HG03575 (cell line): ENCODE data around the gene CTTNBP2.
A peak's percentile ranks its signal among the peaks of the same experiment; 100 is the strongest.

Experiments
- ATAC-seq: cut with Tn5 transposase; IDR thresholded peaks from one replicate; pipeline ENCODE4 v1.9.1; 2021; ENCODE audit not compliant: unreplicated experiment, insufficient number of reproducible peaks, low FRiP score; ENCODE audit errors: extremely low read depth

The CTTNBP2 gene

GRCh38 chr7:117796889-117797288, 76.4 kb downstream of the CTTNBP2 start:
- no peak for ATAC-seq

DNA sequence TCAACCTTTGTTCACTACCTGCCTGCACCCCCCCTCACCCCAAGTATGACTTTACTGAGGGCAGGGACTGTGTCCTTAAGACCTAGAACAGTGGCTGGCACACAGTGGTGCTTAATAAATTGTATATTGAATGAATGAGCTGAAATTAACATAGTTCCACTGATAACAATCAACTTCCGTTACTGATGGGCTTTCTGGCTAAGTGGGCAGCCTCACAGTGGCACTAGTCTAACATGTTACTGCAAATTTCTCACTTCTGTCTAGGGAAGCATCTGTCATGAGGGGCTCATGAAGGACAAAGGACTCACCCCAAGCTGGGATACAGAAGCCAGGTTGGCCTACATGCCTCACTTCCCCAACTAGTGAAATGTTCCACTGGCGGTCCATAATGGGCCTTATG, 79.3 kb downstream of the CTTNBP2 start:
- ATAC-seq, result no peak

- no peak for ATAC-seq
Observed at GRCh38 chr7:117793521-117793920, 79.7 kb downstream of the CTTNBP2 start.

DNA sequence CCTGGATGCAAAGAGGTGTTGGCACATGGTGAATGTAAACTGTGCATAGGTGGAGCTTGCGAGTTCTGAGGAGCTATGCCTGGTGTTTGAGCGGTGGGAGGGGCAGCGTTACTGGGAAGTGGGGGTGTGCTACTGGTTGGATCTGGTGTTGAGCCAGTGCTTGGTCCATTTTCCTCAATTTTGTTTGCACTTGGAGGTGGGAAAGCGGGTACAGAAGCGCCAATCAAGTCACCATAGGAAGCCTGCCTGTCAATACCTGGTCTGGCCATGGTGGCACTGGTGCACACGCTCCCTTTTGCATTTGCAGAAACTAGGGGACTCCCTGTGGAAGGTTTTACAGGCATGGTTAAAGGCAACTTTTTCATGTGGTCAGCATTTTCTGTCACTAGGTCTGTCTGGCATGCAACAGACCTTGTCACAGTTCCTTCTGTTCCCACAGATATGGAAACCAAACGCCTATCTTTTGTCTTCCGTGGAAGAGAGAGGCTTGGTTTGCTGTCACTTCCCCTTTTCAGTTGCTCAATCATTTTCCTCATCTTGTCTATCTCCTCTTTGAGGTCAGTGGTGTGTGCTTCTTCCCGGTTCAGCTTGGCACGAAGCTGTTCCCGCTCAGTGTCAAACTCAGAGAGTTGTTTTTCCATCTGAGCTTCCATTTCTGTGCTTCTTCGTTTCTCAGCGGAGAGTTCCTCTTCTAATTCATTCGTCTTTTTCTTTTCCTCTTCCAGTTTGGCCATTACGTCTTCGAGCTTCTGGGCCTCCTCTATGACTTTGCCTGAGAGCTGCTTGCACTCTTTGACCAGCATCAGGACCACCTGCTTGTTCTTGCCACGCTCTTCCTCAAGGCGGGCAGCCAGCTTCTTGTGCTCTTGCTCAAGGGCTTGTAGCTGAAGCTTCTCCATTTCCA, 81.1 kb downstream of the CTTNBP2 start:
- peak; percentile 64 for ATAC-seq

GRCh38 chr7:117790731-117791130, 82.5 kb downstream of the CTTNBP2 start:
- ATAC-seq, result no peak

GRCh38 chr7:117790251-117790650, 83.0 kb downstream of the CTTNBP2 start:
- ATAC-seq, result no peak

- ATAC-seq, result no peak
Observed at GRCh38 chr7:117785431-117785830, 87.8 kb downstream of the CTTNBP2 start.

- no peak for ATAC-seq
Observed at GRCh38 chr7:117784315-117784714, 88.9 kb downstream of the CTTNBP2 start.

GRCh38 chr7:117782761-117783160, 90.5 kb downstream of the CTTNBP2 start:
- ATAC-seq, result no peak

GRCh38 chr7:117781707-117782106, 91.5 kb downstream of the CTTNBP2 start:
- ATAC-seq, result no peak

DNA sequence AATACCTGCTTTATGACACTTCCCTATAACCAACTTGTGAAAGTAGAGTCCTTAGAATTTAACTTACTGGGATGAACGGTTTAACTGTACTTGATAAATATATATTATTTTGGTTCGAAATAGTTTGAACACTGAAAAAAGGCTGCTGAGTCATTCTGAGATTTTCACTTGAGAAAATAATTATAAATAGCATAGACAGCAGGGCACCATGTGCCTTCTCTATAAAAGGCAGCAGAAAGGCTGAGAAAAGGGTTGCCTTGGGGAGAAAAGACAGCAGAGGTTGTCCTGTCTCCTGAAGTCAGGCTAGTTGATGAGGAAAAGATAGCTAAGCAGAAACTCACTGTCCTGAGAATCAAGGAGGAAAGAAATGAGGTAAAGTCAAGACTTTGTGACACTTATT, 92.4 kb downstream of the CTTNBP2 start:
- peak; percentile 79 for ATAC-seq

DNA sequence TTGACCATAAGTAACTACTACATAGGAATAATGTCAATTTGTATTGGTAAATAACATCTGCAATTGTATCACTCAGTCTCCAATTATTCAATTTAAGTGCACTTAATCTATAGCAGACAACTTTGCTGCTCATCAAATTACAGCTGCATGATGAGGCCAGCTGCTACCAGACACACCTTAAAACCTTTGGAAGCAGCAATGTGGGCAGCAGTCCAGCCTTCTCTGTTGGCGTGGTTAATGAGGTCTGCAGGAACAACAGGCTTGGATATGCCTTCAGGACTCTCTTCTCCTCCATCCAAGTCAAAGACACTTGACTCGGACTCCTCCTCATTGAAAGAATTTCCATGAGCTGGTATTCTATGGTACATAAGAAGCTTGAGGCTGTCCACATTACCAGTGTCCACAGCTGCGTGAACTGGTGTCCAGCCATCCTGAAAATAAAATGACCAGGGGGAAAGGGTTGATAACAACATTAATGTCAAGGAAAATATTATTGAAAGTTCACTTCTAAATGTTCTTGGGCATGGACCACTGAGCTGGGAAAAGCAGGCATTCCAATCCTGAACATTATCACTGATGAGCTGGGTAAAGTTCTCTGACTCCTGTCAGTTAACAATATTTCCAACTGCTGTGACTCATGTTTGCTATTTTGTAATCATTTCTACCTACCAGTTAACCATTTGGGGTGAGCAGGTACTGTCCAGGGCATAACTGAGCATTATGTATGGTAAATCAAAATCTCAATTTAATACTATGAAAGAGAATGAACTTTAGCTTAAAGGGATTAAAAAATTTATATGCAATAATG, 95.7 kb downstream of the CTTNBP2 start:
- no peak for ATAC-seq

DNA sequence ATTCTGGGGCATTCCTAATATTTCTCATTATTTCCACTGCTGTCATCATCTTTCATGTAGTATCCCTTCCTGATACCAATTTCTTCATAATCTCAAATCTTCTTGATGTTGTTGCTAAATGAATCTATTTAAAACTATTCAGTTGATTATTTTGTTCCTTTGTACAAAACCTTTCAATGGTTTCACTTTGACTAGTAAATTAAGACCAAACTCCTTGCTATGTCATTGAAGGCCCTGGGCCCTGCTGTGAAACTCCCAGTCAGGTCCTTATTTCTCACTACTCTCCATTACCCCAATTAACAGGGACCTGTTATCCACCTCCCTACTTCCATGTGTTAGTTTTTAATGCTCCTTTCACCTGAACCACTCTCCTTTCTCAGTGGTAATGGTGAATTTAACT, 97.0 kb downstream of the CTTNBP2 start:
- peak; percentile 29 for ATAC-seq

DNA sequence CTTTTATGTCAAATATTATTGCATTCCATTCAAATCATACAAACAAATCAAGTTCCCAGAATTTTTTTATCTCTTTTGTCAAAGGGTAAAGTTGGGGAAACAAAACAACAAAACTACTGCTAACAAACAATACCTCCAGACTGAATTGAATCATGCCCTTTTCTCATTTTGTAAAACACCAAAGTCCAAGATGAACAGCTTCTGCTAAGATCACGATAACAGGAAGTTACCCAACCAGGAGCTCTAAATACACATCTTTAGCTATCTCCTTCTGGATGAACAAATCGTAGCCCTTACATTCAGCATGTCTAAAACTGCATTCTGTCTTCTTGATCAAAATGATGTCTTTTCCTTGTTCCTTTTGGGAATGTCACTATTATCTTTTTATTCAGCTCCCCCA, 97.4 kb downstream of the CTTNBP2 start:
- ATAC-seq, result no peak

GRCh38 chr7:117774943-117775342, 98.3 kb downstream of the CTTNBP2 start:
- ATAC-seq, result no peak

- ATAC-seq, result no peak
Observed at GRCh38 chr7:117772421-117772820, 100.8 kb downstream of the CTTNBP2 start.

- ATAC-seq, result no peak
Observed at GRCh38 chr7:117771756-117772155, 101.5 kb downstream of the CTTNBP2 start.

- no peak for ATAC-seq
Observed at GRCh38 chr7:117769085-117769484, 104.2 kb downstream of the CTTNBP2 start.

DNA sequence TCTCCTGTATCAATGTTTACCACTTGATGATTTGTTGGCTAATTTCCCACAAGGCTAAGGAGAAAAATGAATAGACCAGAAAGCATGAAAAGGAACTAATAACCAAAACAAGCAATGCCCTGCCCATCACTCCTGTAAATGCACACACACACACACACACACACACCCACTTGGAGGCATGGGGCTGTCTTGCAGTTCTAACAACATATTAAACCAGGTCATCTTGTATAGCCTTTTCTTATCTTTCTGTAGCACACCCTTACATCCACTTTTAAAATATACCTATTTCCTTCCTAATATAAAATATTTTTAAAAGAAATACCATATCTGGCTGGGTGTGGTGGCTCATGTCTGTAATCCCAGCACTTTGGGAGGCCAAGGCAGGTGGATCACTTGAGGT, 105.3 kb downstream of the CTTNBP2 start:
- no peak for ATAC-seq

- no peak for ATAC-seq
Observed at GRCh38 chr7:117766913-117767312, 106.3 kb downstream of the CTTNBP2 start.
